ENCODE measurements around the gene ALDH4A1.
"Not testable (repeated sequence)": the region's sequence is repeated elsewhere in the genome, so short reads cannot be mapped to it uniquely, and the experiment has no call there.

Gene ALDH4A1

GRCh38 chr1:18879791-18880309, 22.5 kb downstream of the ALDH4A1 start:
- H3K36me3 Mint-ChIP-seq (ENCODE audit: insufficient read depth), result no peaks in the 10 kb centered on the region
- H3K27me3 Mint-ChIP-seq, result no peaks in the 10 kb centered on the region
- ATAC-seq (replicated peaks) (no peak), DNase-seq (no peak)
- no peaks in the 10 kb centered on the region for H3K9me3 Mint-ChIP-seq
- no peaks in the 10 kb centered on the region for H3K4me1 Mint-ChIP-seq (ENCODE audit: low read depth in 2 of 2)
- no peak overlapping the region for H3K27ac Mint-ChIP-seq
- H3K4me3 Mint-ChIP-seq, result no peak overlapping the region

- no peak for DNase-seq
- no peak for ATAC-seq (replicated peaks)
- Mint-ChIP-seq H3K27ac (no peak overlapping the region), H3K9me3 (no peaks in the 10 kb centered on the region), H3K27me3 (no peaks in the 10 kb centered on the region), H3K4me3 (no peak overlapping the region), H3K4me1 (ENCODE audit: low read depth in 2 of 2) (no peaks in the 10 kb centered on the region), H3K36me3 (ENCODE audit: insufficient read depth) (no peaks in the 10 kb centered on the region)
Observed at GRCh38 chr1:18879215-18879790, 23.1 kb downstream of the ALDH4A1 start.

GRCh38 chr1:18878538-18879214, 23.7 kb downstream of the ALDH4A1 start:
- H3K4me3 Mint-ChIP-seq, result no peak overlapping the region

GRCh38 chr1:18877282-18877681, 25.1 kb downstream of the ALDH4A1 start:
- no peaks in the 10 kb centered on the region for H3K27me3 Mint-ChIP-seq
- DNase-seq, result no peak
- ATAC-seq (replicated peaks), result no peak

More at GRCh38 chr1:18878538-18879214, 23.7 kb downstream of the ALDH4A1 start:
- Mint-ChIP-seq H3K4me1 (ENCODE audit: low read depth in 2 of 2) (no peaks in the 10 kb centered on the region), H3K27ac (no peak overlapping the region), H3K9me3 (no peaks in the 10 kb centered on the region), H3K36me3 (ENCODE audit: insufficient read depth) (no peaks in the 10 kb centered on the region), H3K27me3 (no peaks in the 10 kb centered on the region)
- DNase-seq (no peak), ATAC-seq (replicated peaks) (no peak)

GRCh38 chr1:18876210-18876609, 26.1 kb downstream of the ALDH4A1 start:
- H3K27me3 Mint-ChIP-seq, result no peaks in the 10 kb centered on the region
- peaks cover 1% of the 10 kb centered on the region for H3K36me3 Mint-ChIP-seq (ENCODE audit: insufficient read depth)
- ATAC-seq (replicated peaks) (no peak), DNase-seq (no peak)
- no peaks in the 10 kb centered on the region for H3K4me1 Mint-ChIP-seq (ENCODE audit: low read depth in 2 of 2)
- peak overlapping the region in 1 of 2 donors; percentile 29 for H3K27ac Mint-ChIP-seq
- no peaks in the 10 kb centered on the region for H3K9me3 Mint-ChIP-seq
- H3K4me3 Mint-ChIP-seq, result no peak overlapping the region

More at GRCh38 chr1:18877282-18877681, 25.1 kb downstream of the ALDH4A1 start:
- Mint-ChIP-seq H3K4me1 (ENCODE audit: low read depth in 2 of 2) (no peaks in the 10 kb centered on the region), H3K27ac (no peak overlapping the region), H3K4me3 (no peak overlapping the region), H3K36me3 (ENCODE audit: insufficient read depth) (no peaks in the 10 kb centered on the region), H3K9me3 (no peaks in the 10 kb centered on the region)

- H3K4me3 Mint-ChIP-seq, result no peak overlapping the region
- H3K27ac Mint-ChIP-seq, result peak overlapping the region in 1 of 2 donors; percentile 29
- H3K4me1 Mint-ChIP-seq (ENCODE audit: low read depth in 2 of 2), result no peaks in the 10 kb centered on the region
- no peaks in the 10 kb centered on the region for H3K27me3 Mint-ChIP-seq
- no peak for ATAC-seq (replicated peaks)
- H3K9me3 Mint-ChIP-seq, result no peaks in the 10 kb centered on the region
- H3K36me3 Mint-ChIP-seq (ENCODE audit: insufficient read depth), result peaks cover 4% of the 10 kb centered on the region
- DNase-seq, result no peak
Observed at GRCh38 chr1:18875796-18876128, 26.6 kb downstream of the ALDH4A1 start.

- Mint-ChIP-seq H3K4me3 (no peak overlapping the region), H3K9me3 (no peaks in the 10 kb centered on the region), H3K27ac (peak overlapping the region in 1 of 2 donors; percentile 29), H3K36me3 (ENCODE audit: insufficient read depth) (peaks cover 4% of the 10 kb centered on the region), H3K27me3 (peaks cover 0 to under 1% of the 10 kb centered on the region in 2 donors), H3K4me1 (ENCODE audit: low read depth in 2 of 2) (no peaks in the 10 kb centered on the region)
- peak; percentile 56 for ATAC-seq (replicated peaks)
- peak; percentile 30 to 64 (median 46) for DNase-seq
Observed at GRCh38 chr1:18875107-18875795, 27.1 kb downstream of the ALDH4A1 start.

- Mint-ChIP-seq H3K36me3 (ENCODE audit: insufficient read depth) (peaks cover 4% of the 10 kb centered on the region), H3K27me3 (peaks cover 0 to 7% of the 10 kb centered on the region in 2 donors), H3K4me1 (ENCODE audit: low read depth in 2 of 2) (no peaks in the 10 kb centered on the region), H3K4me3 (no peak overlapping the region), H3K9me3 (no peaks in the 10 kb centered on the region), H3K27ac (no peak overlapping the region)
- ATAC-seq (replicated peaks) (no peak), DNase-seq (no peak)
Observed at GRCh38 chr1:18874600-18874999, 27.8 kb downstream of the ALDH4A1 start.

GRCh38 chr1:18874036-18874435, 28.3 kb downstream of the ALDH4A1 start:
- Mint-ChIP-seq H3K27me3 (peaks cover 0 to 13% of the 10 kb centered on the region in 2 donors), H3K36me3 (ENCODE audit: insufficient read depth) (peaks cover 4% of the 10 kb centered on the region), H3K4me3 (no peak overlapping the region), H3K27ac (no peak overlapping the region), H3K9me3 (no peaks in the 10 kb centered on the region), H3K4me1 (ENCODE audit: low read depth in 2 of 2) (no peaks in the 10 kb centered on the region)
- no peak for DNase-seq
- ATAC-seq (replicated peaks), result no peak

GRCh38 chr1:18872071-18872611, 30.2 kb downstream of the ALDH4A1 start:
- Mint-ChIP-seq H3K27ac (no peak overlapping the region), H3K4me3 (no peak overlapping the region), H3K4me1 (ENCODE audit: low read depth in 2 of 2) (no peaks in the 10 kb centered on the region), H3K9me3 (no peaks in the 10 kb centered on the region), H3K27me3 (peaks cover 6 to 29% of the 10 kb centered on the region in 2 donors), H3K36me3 (ENCODE audit: insufficient read depth) (peaks cover 4% of the 10 kb centered on the region)
- ATAC-seq (replicated peaks) (no peak), DNase-seq (no peak)

- Mint-ChIP-seq H3K4me3 (no peak overlapping the region), H3K9me3 (no peaks in the 10 kb centered on the region), H3K27me3 (peaks cover 10 to 35% of the 10 kb centered on the region in 2 donors), H3K36me3 (ENCODE audit: insufficient read depth) (peaks cover 4% of the 10 kb centered on the region), H3K27ac (no peak overlapping the region), H3K4me1 (ENCODE audit: low read depth in 2 of 2) (no peaks in the 10 kb centered on the region)
- no peak for ATAC-seq (replicated peaks)
- DNase-seq, result no peak
Observed at GRCh38 chr1:18871401-18872070, 30.8 kb downstream of the ALDH4A1 start.

- no peak for ATAC-seq (replicated peaks)
- Mint-ChIP-seq H3K4me3 (no peak overlapping the region), H3K4me1 (ENCODE audit: low read depth in 2 of 2) (no peaks in the 10 kb centered on the region), H3K36me3 (ENCODE audit: insufficient read depth) (peaks cover 4% of the 10 kb centered on the region), H3K9me3 (no peaks in the 10 kb centered on the region), H3K27me3 (peaks cover 13 to 41% of the 10 kb centered on the region in 2 donors), H3K27ac (no peak overlapping the region)
- DNase-seq, result no peak
Observed at GRCh38 chr1:18870957-18871356, 31.4 kb downstream of the ALDH4A1 start.

GRCh38 chr1:18870595-18870865, 31.8 kb downstream of the ALDH4A1 start:
- not testable (repeated sequence) for H3K36me3 Mint-ChIP-seq (ENCODE audit: insufficient read depth); H3K9me3 Mint-ChIP-seq; DNase-seq; H3K27ac Mint-ChIP-seq; ATAC-seq (replicated peaks); H3K4me1 Mint-ChIP-seq (ENCODE audit: low read depth in 2 of 2); H3K4me3 Mint-ChIP-seq
- H3K27me3 Mint-ChIP-seq, result peaks cover 17 to 45% of the 10 kb centered on the region in 2 donors

Measured in effector memory CD8-positive, alpha-beta T cell (primary cell).